Brain microvascular endothelial cell (primary cell): Measurements from ENCODE around the gene SWSAP1.
A peak's percentile ranks its signal among the peaks of the same experiment; 100 is the strongest.
"Not testable (repeated sequence)": the region's sequence is repeated elsewhere in the genome, so short reads cannot be mapped to it uniquely, and the experiment has no call there.

Experiments used
- DNase-seq: peaks from one replicate; pipeline ENCODE4 v3.0.0-alpha.2; 2020
- H3K27ac ChIP-seq: fragments of 250-450 bp; sonication (Bioruptor Pico); 2 replicates; pipeline ENCODE4 v1.5.1; 2020; ENCODE audit warnings: mild to moderate bottlenecking, moderate library complexity
- H3K27me3 ChIP-seq: fragments of 250-450 bp; sonication (Bioruptor Pico); replicated peaks from 2 replicates; pipeline ENCODE4 v1.5.1; 2020; ENCODE audit warnings: mild to moderate bottlenecking
- H3K36me3 ChIP-seq: fragments of 250-450 bp; sonication (Bioruptor Pico); replicated peaks from 2 replicates; pipeline ENCODE4 v1.5.1; 2020; ENCODE audit warnings: mild to moderate bottlenecking
- H3K4me3 ChIP-seq: 2 replicates; pipeline ENCODE4 v1.5.1; 2011; ENCODE audit warnings: low read depth, mild to moderate bottlenecking, control low read depth, low read length, moderate library complexity
- CTCF ChIP-seq: IDR thresholded peaks from 2 replicates; pipeline ENCODE4 v1.5.1; 2011; ENCODE audit warnings: low read depth, mild to moderate bottlenecking, moderate library complexity, low read length, control low read depth, inconsistent platforms; ENCODE audit errors: missing control alignments
- in situ Hi-C: cut with HindIII; loops from 2 replicates; pipeline ENCODE4 v1.10.0; 2017; ENCODE audit warnings: low sequenced_read_pairs, low pct_ligation_motif_present

Gene SWSAP1

GRCh38 chr19:11375143-11375948 is 880 bp downstream of the SWSAP1 start:
- Histone ChIP-seq H3K27ac (peak overlapping the region; percentile 0), H3K36me3 (no peaks in the 10 kb centered on the region), H3K4me3 (peak overlapping the region; percentile 31), H3K27me3 (no peaks in the 10 kb centered on the region)
- in situ Hi-C loops, result no loop called here
- no peak for DNase-seq
- TF ChIP-seq CTCF, result no peak

- Histone ChIP-seq H3K27me3 (no peaks in the 10 kb centered on the region), H3K4me3 (no peak overlapping the region), H3K36me3 (no peaks in the 10 kb centered on the region), H3K27ac (peak overlapping the region; percentile 4)
- DNase-seq, result peak; percentile 82
- TF ChIP-seq CTCF, result no peak
- in situ Hi-C loops, result no loop called here
These were observed 2.8 kb downstream of the SWSAP1 start for GRCh38 chr19:11377237-11377636.

GRCh38 chr19:11377756-11378155 is 3.3 kb downstream of the SWSAP1 start:
- Histone ChIP-seq H3K27ac (peak overlapping the region; percentile 13), H3K36me3 (no peaks in the 10 kb centered on the region), H3K27me3 (no peaks in the 10 kb centered on the region), H3K4me3 (no peak overlapping the region)
- no peak for DNase-seq
- in situ Hi-C loops, result no loop called here
- TF ChIP-seq CTCF, result no peak

GRCh38 chr19:11378319-11379189 is 4.1 kb downstream of the SWSAP1 start:
- Histone ChIP-seq H3K4me3 (no peak overlapping the region), H3K27ac (peak overlapping the region; percentile 13), H3K27me3 (no peaks in the 10 kb centered on the region), H3K36me3 (no peaks in the 10 kb centered on the region)
- in situ Hi-C loops, result no loop called here
- peak; percentile 64 for TF ChIP-seq CTCF
- DNase-seq, result peak; percentile 73

GRCh38 chr19:11379269-11379845 is 4.9 kb downstream of the SWSAP1 start:
- DNase-seq, H3K27ac ChIP-seq, H3K4me3 ChIP-seq, in situ Hi-C loops, H3K27me3 ChIP-seq, H3K36me3 ChIP-seq: not testable (repeated sequence)

- no peak overlapping the region for H3K27ac ChIP-seq
- in situ Hi-C loops, result no loop called here
- no peaks in the 10 kb centered on the region for H3K27me3 ChIP-seq
- TF ChIP-seq CTCF, result no peak
- H3K4me3 ChIP-seq, result no peak overlapping the region
- H3K36me3 ChIP-seq, result no peaks in the 10 kb centered on the region
- DNase-seq, result no peak
These were observed 5.4 kb downstream of the SWSAP1 start for GRCh38 chr19:11379857-11380350.
